DMS53 (cell line): ENCODE results near the gene ACAD9.
"Not testable (repeated sequence)": the region's sequence is repeated elsewhere in the genome, so short reads cannot be mapped to it uniquely, and the experiment has no call there.

Experiments used
- DNase-seq: peaks from one replicate; lab custom pipeline; 2025; lab: John Stamatoyannopoulos, UW

ACAD9 gene

GRCh38 chr3:128879125-128879969, at the start of gene ACAD9:
TSS of gene ACAD9 (plus strand) at chr3:128879620. CDS start at chr3:128879692, 72 bp downstream.
- peak; percentile 97 for DNase-seq

- DNase-seq, result not testable (repeated sequence)
Observed at GRCh38 chr3:128829925-128830625, 49.3 kb upstream of the ACAD9 start.

DNA sequence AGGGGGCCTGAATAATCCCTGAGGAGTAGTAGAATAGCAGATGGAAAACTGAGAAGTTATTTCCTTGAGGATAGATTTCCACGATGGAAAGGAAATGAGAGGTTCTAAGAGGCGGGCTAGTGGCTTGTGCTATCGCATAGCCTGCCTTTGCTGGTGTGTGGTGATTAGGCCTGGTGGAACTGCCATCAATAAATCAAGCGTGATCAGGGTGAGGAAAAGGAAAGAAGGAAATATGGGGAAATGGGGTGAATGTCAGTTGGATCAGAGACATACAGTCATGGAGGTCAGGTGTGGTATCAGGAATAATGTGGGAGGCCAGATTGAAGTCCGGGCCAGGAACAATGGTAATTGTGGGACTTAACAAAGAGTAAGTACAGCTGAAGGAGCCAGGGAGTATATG, 48.7 kb upstream of the ACAD9 start:
- not testable (repeated sequence) for DNase-seq

GRCh38 chr3:128832979-128833378, 46.4 kb upstream of the ACAD9 start:
- DNase-seq, result not testable (repeated sequence)

- no peak for DNase-seq
Observed at GRCh38 chr3:128835096-128835495, 44.3 kb upstream of the ACAD9 start.

DNA sequence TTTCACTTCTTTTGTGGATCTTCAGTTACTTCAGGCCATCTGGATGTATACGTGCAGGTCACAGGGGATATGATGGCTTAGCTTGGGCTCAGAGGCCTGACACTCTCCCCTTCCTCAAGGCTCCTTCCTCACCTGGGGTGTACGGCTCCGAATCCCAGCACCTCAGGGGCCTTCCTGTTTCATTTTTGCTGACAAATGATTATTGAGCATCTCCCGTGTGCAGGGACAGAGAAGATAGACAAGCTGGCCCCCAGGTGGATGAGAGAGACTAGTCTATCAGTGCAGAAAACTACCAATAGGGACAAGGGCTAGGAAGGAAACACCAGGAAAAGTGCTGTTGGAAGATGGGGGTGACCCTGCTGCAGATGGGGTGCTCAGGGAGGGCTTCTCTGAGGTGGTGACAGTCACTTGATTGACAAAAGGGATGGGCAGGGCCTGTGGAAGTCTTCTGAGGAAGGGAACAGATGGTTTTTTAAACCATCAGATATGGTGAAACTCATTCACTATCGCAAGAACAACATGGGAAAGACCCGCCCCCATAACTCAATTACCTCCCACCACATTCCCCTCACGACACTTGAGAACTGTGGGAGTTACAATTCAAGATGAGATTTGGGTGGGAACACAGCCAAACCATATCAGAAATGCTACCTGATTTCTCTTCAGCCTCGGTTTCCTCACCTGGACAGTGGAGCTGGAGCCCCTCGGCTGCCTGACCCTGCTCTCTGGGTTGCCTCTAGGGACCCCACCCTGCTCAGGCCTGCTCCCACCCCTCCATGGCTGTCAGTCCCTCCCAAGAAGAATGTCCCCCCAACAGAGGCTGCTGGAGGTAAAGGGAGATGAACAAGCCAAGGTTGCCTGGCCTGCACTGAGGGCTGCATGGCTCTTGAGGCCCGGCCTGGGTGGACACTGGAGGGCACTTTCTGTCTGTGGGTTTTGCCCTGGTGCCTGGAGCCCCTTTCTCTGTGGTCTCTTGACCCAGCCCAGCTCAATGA, 37.2 kb upstream of the ACAD9 start:
- no peak for DNase-seq

- DNase-seq, result no peak
Observed at GRCh38 chr3:128844502-128844901, 34.9 kb upstream of the ACAD9 start.

DNA sequence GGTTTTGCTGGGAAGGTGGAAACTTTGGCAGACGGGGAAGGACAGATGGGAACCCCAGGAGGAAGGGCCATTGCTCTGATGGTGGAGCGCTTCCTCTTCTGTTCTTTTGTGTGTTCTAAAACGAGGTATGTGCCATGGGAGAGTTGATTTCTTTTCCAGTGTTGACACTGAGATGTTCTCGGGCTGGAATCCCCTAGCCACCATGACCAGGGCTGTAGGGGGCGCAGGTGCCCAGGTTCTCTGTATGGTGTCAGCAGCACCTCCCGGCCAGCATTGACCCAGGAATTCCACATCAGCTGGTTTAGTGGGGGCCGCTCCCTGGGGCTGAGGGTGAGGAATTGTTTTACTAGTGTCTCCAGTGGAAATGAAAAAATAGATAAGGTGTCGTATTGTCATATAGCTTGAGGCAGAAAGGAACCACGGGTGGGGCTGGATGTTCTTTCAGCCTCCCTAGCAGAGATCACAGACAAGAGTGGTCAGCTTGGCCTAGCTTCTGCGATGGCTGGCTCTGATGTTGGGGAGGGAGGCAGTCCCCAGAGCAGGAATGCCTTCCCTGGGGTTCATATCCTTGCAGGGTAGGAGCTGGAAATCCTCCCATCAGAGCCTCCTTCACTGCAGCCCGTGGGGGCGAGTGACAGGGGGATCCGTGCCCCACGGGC, 34.2 kb upstream of the ACAD9 start:
- peak; percentile 43 for DNase-seq

- peak; percentile 88 for DNase-seq
Observed at GRCh38 chr3:128845778-128846485, 33.5 kb upstream of the ACAD9 start.

- DNase-seq, result no peak
Observed at GRCh38 chr3:128846486-128846891, 32.9 kb upstream of the ACAD9 start.

DNA sequence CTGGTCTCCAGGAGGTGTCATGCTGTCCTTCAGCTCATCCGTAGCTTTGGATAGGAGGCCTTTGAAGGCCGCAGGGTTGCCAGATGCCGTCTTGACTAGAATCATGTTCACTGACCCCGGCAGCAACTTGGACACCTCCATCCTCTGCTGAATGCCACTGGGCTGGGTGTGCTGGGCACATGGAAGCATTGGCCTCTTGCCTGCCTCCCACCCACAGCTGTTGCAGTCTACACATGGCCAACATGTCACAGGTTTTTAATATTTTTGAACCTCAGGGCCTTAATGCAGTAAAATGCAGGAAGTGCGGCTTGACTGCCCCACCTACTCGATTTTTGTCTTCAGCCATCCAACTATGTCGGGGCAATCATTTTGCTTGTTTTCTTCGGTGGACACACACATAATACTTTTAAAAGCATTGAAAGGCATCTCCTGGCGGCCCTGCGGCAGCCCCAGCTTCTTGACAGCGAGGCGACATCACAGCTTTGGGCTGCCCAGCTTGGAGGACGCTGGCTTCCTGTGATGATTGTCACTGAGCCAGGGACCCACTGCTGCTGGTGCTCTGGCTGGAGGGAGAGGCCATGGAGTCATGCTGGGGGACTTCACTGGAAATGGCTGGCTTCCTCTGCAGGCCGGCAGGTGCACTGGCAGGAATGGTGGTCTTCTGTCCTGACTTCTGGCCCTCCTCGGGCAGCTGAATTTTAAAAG, 31.6 kb upstream of the ACAD9 start:
- no peak for DNase-seq

DNA sequence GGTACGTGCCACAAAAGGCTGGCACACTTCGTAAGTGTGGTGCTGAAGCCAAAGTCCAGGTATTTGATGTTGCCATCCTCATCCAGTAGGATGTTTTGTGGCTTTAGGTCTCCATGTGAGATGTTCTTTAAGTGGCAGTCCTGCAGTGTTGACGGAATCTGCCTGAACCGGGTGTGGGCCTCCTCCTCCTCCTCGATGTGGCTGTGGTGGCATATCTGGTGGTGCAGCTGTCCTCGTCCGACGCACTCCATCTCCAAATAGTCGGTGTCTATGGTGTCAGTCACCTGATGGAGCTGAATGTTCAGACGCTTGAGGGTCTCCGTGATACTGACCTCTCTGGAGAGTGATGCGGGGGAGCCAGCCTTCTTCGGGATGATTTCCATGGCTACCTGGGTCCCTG, 30.5 kb upstream of the ACAD9 start:
- DNase-seq, result no peak

GRCh38 chr3:128849911-128850455, 29.4 kb upstream of the ACAD9 start:
- peak; percentile 6 for DNase-seq

DNA sequence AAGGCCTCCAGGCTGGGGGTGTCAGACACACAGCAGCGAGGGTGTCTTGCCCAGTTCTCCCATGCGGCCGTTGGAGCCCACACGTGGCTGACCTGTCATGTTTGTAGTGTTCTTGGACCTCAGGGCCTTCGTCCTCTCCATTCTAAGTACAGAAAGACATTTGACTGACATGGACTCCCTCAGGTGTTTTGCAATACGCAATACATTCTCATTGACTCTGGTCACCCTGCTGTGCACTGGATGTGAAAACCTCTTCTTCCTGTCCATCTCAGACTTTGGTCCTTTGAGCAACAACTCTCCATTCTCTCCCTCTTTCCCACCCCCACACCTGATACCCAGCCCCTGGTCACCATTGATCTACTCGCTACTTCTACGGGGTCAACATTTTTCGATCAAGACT, 28.9 kb upstream of the ACAD9 start:
- no peak for DNase-seq

GRCh38 chr3:128851601-128852000, 27.8 kb upstream of the ACAD9 start:
- DNase-seq, result no peak

- no peak for DNase-seq
Observed at GRCh38 chr3:128853826-128854225, 25.6 kb upstream of the ACAD9 start.

GRCh38 chr3:128854475-128854874, 24.9 kb upstream of the ACAD9 start:
- DNase-seq, result no peak

DNA sequence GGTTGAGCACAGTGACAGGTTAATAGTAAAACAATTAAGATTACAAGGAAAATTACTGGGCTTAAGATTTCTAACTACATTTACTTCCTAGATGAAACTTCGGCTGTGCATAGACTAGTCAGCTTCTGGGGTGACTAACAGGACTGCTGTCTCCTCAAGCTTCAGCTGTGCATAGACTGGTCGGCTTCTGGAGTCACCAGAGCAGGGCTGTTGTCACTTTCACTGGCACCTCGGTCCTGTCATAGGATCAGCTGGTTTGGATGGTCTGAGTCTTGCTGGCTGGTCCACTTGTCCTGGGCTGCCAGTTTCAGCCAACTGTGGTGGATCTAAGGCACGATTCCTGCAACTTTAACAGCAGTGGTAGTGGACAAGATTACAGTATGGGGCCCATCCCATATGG, 23.9 kb upstream of the ACAD9 start:
- no peak for DNase-seq

GRCh38 chr3:128858167-128858566, 21.3 kb upstream of the ACAD9 start:
- DNase-seq, result no peak

DNA sequence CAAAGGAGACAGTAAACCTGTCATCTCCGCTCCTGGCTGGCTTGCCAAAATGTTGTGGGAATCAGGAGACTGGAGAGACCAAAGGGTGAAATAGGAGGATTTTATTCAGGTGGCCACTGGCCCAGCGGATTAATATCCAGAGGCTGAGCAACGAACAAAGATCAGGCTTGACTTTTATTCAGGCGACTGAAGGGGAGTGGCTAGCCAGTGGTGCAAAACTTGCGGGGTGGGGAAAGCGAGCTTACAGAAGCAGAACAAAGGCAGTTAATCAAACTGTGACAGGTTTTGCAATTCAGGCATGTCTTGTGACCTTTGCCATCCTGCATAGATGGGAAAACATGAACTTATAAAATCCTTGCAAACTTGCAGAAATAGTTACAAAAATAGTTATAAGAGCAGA, 19.8 kb upstream of the ACAD9 start:
- peak; percentile 27 for DNase-seq
